Skin epidermis (tissue), 12 donors: ENCODE measurements around the gene H6PD.

Source experiments
- H3K27ac ChIP-seq, 21 experiments: fragments of 200-600 bp; sonication (generic) in 11 of 21; one replicate each; pipeline ENCODE4 v1.5.0; 2020; ENCODE audit warnings: mild to moderate bottlenecking in 3 of 21, inconsistent platforms in 2 of 21, moderate library complexity in 2 of 21
- H3K4me3 ChIP-seq, 7 experiments: fragments of 200-600 bp; sonication (generic) in 2 of 7; one replicate each; pipeline ENCODE4 v1.5.0; 2020; ENCODE audit warnings: inconsistent platforms in 2 of 7, mild to moderate bottlenecking in 2 of 7, moderate library complexity in 1 of 7

H6PD gene

DNA sequence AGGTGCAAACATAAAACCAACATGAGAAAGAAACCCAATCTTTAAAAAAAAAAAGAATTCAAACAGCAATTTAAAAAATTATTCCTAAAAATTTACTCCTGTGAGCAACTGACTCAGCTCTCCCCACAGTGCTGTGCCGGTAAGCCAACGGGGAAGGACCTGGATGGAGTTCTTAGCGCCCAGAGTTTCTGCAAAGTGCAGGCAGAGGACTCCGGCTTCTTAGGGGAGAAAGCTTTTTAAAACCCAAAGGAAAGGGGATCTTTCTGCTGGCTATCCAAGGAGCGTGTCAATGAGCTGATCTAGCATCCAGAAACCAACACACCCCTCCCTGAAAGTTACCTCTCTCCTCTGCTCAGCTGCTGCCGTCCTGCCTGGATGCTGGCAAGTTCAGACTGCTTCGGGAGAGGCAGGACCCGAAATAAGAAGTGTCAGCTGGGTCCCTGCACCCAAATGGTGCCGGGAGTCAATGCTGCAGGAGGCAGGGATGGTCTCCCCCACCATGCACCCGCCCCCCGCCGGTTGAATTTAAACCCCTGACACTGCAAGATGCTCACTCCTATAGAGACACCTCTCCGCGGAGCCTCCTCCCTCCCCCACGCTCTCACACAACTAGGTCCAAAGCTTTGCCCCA, 32.2 kb upstream of the H6PD start:
- Histone ChIP-seq H3K4me3 (peak overlapping the region in 3 of 7 experiments; percentile 5 to 19 (median 18)), H3K27ac (peak overlapping the region in 1 of 21 experiments; percentile 43)

DNA sequence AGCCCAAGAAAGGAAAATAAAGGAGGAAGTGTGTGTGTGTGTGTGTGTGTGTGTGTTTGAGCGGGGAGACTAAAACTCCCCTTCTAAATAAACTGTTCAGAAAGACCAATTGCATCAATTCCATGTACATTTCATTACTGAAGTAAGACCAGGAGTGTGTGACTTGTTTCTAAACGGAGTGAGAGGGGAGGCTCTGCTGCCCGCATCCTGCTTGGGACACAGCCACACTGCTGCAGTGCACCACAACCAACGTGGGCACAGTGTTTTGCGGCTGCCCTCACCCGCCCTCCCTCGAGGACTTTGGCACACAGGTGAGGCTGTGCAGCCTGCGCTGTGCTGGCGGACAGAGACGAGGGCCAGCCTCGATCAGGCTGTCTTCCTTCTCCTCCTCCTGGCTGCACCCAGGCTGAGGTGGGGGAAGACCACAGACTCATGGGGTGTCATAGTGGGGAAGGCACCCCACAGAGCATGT, 31.0 kb upstream of the H6PD start:
- no peak overlapping the region for H3K4me3 ChIP-seq
- no peak overlapping the region for H3K27ac ChIP-seq

DNA sequence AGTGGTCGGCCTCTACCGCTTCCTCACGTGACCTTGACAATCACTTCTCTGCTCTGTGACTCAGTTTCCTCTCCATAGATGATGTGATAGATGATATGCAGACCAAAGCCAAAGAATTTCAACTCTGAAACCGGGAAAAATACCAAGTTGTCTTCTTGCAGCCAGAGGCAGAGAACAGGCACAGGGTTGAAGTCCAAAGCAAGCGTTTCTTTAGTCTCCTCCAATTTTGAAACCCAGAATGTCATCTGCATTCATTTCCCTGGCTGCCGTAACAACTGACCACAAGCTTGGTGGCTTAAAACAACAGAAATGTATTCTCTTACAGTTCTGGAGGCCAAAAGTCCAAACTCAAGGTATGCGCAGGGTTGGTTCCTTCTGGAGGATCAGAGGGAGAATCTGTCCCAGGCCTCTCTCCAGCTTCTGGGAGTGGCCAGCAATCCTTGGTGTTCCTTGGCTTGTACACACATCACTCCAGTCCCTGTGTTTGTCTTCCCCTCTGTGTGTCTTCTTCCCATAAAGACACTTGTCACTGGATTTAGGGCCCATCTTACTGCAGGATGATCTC, 30.3 kb upstream of the H6PD start:
- H3K27ac ChIP-seq, result no peak overlapping the region

DNA sequence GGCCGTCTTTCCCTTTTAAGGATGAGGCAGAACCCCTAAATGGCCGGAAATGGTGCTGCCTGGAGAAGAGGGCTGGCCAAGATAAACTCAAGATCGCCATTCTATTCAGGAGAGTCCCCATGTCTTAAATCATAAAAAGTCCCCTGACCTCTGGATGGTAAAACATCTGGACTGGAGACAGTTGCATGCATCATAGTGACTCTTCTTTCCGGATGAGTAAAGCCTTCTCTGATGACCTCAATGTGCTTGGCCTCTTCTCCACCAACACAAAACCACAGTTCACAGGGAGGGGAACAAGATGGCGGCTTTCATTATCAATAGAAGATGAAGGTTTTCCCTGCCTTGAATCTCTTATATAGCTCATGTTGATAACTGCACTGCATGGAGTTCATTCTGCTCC, 27.5 kb upstream of the H6PD start:
- H3K27ac ChIP-seq, result no peak overlapping the region
- no peak overlapping the region for H3K4me3 ChIP-seq

More for the DNA sequence above, 30.3 kb upstream of the H6PD start:
- H3K4me3 ChIP-seq, result no peak overlapping the region

DNA sequence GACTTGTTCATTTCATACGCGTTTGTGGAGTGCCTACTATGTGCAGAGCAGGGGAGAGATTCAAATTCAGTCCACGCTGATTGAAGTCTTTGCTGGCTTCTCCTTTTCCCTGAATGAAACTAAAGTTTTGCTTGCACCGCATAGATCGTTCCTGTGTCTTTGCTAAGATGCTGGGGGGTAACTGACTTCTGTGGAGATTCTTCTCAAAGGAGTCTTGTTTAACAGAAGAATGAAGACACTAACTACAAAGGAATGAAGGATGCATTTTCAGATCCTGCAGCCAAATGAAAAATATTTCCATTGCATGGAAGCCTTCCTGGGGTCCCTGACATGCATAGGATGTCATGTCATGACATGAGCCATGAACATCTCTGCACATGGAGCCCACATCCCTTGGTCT, 26.9 kb upstream of the H6PD start:
- no peak overlapping the region for H3K27ac ChIP-seq

DNA sequence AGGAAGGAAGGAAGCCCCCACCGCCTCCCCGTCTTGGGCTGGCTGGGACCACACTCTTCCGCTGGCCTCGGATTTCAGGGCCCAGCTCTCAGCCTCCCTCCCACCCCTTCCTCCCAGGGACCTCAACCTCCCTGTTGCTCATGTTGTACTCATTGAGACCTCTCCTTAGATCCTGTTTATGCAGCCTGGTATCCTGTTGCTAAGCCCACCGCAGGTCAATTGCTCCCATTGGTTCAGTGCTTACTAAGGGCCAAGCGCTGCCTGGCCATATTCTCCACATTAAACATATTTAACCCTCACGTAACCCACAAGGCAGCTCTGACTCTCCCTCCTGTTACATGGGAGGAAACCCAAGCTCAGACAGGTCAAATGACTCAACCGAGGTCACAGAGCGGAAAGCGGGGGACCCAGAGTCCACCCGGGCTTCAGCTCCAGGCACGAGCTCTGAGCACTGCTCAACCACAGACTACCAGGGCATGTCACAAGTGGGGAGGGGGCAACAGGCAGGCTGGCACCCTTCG, 23.2 kb upstream of the H6PD start:
- peak overlapping the region in 1 of 21 experiments; percentile 9 for H3K27ac ChIP-seq

More for the DNA sequence above, 26.9 kb upstream of the H6PD start:
- no peak overlapping the region for H3K4me3 ChIP-seq

DNA sequence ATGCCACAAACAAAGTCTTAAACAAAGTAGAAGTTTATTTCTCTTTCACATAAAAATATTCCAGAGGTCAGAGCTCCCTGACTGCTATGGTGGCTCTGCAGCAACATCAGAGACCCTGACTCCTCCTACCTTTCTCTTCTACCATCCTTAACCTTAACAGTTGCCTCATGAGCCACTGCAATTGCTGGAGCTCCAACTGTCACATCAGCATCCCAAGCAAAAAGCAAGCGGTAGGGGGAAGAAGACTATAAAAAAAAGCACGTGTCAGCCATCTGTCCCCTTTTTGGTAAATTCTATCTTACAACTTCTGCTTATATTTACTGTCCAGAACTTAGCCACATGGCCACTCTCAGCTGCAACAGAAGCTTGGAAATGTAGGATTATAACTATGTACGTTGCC, 21.8 kb upstream of the H6PD start:
- Histone ChIP-seq H3K4me3 (no peak overlapping the region), H3K27ac (no peak overlapping the region)

More for the DNA sequence above, 23.2 kb upstream of the H6PD start:
- H3K4me3 ChIP-seq, result no peak overlapping the region

DNA sequence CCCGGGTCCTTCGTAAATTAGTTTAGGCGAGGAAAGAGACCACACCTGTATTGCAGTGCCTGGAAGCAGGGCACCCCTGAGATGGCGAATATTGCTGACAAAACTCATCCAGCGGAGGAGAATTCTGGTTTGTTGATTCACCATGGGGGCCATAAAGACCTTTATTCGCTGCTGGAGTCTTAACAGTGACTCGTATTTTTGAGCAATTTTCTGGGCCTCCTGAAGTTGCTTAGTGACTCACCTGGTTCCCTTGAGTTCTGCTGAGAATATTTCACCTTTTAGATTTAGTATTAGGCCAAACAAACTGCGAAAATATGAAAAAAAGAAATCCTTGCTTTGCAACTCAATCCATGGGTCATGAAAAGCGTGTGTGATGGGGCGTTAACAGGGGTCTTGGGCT, 20.6 kb upstream of the H6PD start:
- no peak overlapping the region for H3K4me3 ChIP-seq
- no peak overlapping the region for H3K27ac ChIP-seq

DNA sequence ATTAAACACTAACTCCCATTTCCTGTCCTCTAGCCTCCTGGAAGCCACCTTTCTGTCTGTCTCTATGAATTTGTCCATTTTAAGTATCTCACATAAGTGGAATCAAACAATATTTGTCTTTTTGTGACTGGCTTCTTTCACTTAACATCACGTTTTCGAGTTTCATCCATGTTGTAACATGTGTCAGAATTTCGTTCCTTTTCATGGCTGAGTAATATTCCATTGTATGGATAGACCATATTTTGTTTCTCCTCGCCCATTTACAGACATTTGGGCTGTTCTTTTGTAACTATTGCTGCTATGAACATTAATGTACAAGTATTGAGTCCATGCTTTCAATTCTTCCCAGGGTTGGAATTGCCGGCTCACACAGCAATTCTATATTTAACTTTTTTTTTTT, 15.7 kb upstream of the H6PD start:
- no peak overlapping the region for H3K27ac ChIP-seq
- no peak overlapping the region for H3K4me3 ChIP-seq

DNA sequence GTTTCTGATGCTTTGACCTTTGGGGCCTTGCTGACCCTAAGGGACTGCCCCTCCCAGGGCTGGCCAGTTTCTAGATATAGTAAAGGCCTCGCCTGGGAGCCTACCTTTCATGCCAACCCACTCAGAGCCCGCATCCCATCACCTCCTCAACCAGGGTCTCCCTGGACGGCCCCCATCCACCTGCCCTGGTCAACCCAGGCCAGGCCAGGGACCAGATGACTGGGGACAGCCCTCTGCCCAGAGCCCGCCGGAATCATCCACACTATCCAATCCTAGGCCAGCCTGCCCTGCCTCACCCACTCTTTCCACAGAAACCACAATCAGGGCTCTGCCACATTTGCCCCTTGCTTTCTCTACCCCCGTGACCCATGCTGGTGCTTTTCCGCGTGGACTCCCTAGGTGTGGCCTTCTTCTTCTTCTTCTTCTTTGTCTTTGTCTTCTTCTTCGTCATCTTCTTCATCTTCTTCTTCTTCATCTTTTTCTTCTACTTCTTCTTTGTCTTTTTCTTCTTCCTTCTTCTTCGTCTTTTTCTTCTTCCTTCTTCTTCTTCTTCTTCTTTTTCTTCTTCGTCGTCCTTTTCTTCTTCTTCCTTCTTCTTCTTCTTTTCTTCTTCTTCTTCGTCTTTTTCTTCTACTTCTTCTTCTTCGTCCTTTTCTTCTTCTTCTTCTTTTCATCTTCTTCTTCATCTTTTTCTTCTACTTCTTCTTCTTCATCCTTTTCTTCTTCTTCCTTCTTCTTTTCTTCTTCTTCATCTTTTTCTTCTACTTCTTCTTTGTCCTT, 11.5 kb upstream of the H6PD start:
- Histone ChIP-seq H3K27ac (no peak overlapping the region), H3K4me3 (no peak overlapping the region)

DNA sequence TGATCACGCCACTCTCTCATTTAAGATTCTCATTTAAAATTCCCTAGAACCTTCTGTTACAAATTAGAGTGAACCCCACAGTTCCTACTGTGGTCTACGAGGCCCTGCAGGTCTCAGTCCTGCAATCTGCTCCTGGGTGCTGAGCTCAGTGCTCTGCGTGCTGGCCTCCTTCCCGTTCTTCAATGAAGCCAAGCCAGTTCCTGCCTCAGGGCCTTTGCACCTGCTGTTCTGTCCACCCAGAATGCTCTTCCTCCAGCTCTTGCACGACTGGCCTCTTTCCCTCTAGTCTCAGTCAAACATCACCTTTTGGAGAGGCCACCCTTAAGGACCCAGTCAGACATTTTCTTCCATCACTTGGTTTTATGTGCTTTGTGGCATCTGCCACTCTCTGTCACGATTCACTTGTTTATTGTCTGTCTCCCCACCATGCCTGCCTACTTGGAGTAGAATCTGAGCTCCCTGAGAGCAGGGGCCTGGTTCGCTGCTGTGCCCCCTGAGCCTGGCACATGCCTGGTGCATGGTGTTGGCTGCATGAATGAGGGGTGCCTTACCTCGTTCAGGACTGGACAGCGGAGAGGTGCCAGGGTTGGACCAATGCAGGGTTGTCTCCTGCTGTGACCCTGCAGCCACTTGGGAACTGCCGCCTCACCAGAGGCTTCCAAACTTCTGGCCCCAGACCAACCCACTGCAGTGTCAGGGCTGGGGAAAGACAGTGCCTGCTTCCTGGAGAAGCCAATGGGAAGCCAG, 9.7 kb upstream of the H6PD start:
- Histone ChIP-seq H3K4me3 (no peak overlapping the region), H3K27ac (no peak overlapping the region)

DNA sequence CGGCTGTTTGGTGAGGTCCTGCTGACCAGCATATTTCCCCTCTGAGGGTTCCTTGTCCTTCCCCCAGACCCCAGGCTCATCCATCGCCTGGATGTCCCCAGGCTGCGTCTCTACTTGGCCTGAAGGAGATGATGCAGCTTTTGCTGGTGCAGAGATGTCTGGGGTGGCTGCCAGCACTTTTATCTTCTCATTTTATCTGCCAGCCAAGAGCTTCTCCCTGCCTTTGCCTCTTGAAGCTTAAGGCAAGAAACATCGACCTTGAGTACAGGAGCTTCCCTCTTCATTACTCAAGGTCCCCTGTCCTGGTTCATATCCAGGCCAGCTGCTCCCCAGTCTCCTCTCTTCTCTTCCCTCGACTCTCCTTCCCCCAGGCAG, 9.2 kb upstream of the H6PD start:
- H3K4me3 ChIP-seq, result no peak overlapping the region
- H3K27ac ChIP-seq, result no peak overlapping the region

DNA sequence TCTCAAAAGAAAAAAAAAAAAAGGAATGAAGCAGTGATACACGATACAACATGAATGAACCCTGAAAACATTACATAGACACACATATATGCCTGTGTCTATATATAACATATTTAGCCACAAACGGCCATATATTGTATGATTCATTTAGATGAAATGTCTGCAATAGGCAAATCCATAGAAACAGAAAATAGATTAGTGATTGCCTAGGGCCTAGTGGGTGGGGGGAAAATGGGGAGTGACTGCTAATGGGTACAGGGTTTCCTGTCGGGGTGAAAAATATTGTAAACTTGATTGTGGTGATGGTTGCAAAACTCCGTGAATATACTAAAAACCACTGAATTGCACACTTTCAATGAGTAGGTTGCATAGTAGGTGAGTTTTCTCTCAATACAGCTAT, 6.0 kb upstream of the H6PD start:
- no peak overlapping the region for H3K4me3 ChIP-seq
- H3K27ac ChIP-seq, result no peak overlapping the region

DNA sequence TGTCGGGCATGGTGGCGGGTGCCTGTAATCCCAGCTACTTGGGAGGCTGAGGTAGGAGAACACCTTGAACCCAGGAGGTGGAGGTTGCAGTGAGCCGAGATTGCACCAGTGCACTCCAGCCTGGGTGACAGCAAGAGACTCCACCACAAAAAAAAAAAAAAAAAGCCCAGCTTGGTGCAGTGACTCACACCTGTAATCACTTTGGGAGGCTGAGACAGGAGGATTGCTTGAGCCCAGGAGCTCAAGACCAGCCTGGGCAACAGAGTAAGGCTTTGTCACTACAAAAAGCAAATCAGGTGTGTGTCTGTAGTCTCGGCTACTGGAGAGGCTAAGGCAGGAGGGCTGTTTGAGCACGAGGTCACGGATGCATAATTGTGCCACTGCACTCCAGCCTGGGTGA, 5.0 kb upstream of the H6PD start:
- Histone ChIP-seq H3K27ac (no peak overlapping the region), H3K4me3 (no peak overlapping the region)

DNA sequence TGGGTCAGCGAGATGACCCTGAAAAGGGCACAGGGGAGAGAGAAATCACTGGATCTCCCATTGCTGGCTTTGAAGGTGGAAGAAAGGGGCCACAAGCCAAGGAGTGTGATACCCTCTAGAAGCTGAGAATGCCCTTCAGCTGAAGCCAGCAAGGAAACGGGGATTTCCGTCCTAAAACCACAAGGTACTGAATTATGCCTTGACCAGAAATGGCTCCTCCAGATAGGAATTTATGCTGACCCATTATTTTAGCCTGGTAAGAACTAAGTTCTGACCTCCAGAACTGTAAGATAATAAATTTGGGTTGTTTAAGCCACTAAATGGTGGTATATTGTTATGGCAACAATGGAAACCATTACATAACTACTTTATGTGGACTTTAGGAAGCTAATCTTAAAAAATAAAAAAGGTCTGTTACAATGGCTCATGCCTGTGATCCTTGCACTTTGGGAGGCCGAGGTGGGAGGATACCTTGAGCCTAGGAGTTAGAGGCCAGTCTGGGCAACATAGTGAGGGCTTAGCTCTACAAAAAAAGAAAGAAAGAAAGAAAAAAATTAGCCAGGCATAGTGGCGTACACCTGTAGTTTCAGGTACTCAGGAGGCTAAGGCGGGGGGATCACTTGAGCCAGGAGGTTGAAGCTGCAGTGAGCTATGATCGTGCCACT, 3.6 kb upstream of the H6PD start:
- peak overlapping the region in 1 of 21 experiments; percentile 14 for H3K27ac ChIP-seq
- no peak overlapping the region for H3K4me3 ChIP-seq

DNA sequence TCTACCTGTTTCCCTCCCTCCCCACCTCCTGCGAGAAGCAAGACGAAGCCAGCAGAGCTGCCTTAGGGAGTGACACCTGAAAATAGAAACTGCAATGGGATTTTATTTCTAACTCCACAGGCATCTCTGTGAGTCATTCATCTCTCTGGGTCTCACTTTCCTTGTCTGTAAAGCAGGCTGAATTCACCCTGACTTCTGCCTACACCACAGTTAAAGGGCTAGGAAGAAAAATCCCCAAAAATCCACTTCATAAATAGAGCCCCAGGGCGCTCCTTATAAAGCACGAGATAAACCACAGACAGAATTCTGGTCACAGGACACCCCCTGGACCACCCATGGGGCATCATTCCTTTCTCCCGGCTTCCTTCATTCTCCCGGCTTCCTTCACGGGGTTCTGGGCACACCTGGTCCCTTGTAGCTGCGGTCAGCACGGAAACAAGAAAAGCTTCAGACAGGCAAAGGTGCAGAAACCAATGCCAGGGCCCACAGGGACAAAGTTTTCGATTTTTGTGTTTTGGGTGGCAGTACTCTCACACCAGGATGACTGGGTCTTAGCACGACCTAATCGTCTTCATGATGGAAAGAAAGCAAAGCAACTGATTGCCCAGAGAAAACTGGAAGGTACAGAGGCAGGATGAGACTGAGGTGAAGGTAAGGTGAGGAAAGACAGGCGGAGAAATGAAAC, 2.8 kb upstream of the H6PD start:
- H3K27ac ChIP-seq, result peak overlapping the region in 10 of 21 experiments; percentile 14 to 57 (median 38)
- H3K4me3 ChIP-seq, result no peak overlapping the region

DNA sequence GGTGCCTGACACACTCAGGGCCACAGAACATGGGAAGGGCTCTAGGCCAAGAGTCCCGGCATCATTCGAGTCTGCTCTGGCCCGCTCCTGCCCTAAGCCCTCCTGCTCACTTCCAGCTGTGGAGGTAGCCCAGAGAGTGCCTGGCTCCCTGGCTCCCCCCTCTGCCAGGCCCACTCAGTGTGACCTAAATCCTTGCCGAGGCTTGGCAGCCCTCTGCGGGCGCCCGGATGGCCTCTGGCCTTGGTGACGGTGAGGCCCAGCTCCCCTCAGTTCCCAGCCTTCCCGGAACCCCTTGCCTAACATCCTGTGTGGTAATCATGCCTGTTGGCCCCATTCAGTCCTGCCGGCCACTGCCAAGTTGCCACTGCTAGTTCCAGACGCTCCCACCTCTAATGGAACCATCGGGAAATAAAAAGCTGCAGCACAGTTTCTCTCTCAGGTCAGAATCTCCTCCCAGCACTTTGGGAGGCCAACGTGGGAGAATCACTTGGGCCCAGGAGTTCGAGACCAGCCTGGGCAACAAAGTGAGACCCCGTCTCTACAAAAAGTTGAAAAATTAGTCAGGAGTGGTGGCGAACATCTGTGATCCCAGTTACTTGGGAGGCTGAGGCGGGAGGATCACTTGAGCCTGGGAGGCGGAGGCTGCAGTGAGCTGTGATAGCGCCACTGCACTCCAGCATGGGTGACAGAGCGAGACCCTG, 1.2 kb upstream of the H6PD start:
- Histone ChIP-seq H3K4me3 (no peak overlapping the region), H3K27ac (peak overlapping the region in 17 of 21 experiments; percentile 18 to 98 (median 92))

DNA sequence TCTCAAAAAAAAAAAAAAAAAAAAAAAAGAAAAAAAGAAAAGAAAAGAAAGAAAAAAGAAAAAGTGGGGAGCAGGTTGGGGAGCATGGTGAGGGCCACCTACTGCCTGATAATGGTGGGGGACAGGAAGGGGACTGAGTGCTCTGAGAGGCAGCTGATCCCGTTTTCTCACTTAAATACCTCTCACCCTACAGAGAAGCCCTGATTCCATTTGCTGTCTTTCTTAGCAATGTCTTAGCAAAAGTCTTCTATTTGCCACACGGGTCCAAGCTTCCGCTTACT, 692 bp upstream of the H6PD start:
- Histone ChIP-seq H3K27ac (peak overlapping the region in 20 of 21 experiments; percentile 72 to 98 (median 94)), H3K4me3 (peak overlapping the region; percentile 46 to 65 (median 53))

DNA sequence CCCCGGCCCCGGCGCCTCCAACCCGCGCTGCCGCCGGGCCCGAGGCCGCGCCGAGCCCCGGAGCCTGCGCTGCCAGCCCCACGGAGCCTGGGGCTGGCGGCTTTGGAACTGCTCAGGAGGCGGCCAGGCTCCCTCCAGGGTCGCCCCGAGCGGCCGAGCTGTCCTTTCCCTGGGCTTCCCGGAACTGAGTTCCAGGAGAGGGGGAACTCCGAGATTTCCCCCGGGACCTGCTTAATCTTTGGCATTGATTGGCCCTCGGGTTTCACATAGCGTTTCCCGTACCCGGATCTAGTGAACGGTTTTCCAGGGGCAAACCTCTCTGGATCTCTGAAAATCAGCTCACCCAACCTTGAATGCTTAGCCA, 504 bp downstream of the H6PD start:
- Histone ChIP-seq H3K27ac (peak overlapping the region; percentile 89 to 99 (median 94)), H3K4me3 (peak overlapping the region; percentile 46 to 65 (median 53))
